Stimulated activated CD4-positive, alpha-beta T cell treated with anti-CD3 and anti-CD28 coated beads, TNF-alpha, amount 100 ng/mL, for 4 hours (primary cell): ENCODE measurements around the gene ARHGEF26.

Source experiments
- DNase-seq, 3 experiments: peaks; one replicate each; pipeline ENCODE4 v3.0.0-alpha.2; 2020; ENCODE audit warnings: low read depth in 3 of 3

ARHGEF26 gene

DNA sequence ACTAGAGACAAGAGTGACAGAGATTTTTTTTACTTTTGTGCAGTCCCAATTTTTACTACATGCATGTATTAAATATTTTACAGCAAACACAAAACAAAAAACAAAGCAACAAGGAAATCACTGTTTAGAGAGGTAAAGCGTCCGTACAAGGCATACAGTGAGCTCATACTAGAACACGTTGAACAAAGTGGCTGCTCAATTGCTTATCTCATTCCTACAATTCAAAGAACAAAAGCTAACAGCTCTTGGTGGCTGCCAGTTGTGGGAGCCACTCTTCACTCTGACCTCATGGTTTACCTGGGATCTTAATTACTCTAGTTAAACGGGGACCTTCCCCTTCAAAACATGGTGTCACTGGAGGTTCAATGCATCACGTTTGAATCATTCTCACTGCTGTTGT lies 7.6 kb upstream of the ARHGEF26 start:
- DNase-seq: no peak

DNA sequence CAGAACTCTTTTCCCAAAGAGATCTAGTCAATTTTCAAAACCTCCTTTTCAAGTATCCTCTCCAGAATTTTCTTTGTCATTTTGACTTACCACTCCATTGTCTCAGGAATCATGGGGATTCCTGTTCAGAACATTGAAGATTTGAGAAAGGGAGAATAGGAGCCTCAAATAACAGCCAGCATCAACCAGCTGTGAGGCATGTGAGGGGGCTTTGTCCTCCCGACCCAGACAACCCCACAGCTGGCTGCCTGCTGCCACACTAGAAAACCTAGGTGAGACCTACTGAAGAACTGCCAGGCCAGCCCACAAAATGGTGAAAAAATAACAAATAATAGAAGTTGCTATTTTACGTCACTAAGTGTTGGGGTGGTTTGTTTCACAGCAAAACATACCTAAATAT lies 5.9 kb upstream of the ARHGEF26 start:
- DNase-seq: no peak

DNA sequence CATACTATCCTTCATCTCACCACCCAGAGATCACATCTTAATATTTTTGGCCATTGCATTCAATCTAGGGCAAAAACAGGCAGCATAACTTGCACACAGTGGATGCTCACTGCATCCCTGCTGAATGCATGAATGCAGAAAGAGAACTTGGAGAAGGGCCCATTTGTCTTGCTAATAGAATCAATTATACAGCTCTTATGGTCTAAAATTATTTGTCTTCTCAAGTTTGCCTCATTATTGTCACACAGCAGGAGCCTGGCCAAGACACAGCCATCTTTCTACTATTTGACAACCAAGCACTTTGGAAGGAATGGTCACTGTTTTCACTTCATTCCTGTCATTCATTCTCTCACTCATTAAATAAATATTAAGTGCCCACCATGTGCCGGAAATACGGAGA lies 1.2 kb upstream of the ARHGEF26 start:
- no peak for DNase-seq

DNA sequence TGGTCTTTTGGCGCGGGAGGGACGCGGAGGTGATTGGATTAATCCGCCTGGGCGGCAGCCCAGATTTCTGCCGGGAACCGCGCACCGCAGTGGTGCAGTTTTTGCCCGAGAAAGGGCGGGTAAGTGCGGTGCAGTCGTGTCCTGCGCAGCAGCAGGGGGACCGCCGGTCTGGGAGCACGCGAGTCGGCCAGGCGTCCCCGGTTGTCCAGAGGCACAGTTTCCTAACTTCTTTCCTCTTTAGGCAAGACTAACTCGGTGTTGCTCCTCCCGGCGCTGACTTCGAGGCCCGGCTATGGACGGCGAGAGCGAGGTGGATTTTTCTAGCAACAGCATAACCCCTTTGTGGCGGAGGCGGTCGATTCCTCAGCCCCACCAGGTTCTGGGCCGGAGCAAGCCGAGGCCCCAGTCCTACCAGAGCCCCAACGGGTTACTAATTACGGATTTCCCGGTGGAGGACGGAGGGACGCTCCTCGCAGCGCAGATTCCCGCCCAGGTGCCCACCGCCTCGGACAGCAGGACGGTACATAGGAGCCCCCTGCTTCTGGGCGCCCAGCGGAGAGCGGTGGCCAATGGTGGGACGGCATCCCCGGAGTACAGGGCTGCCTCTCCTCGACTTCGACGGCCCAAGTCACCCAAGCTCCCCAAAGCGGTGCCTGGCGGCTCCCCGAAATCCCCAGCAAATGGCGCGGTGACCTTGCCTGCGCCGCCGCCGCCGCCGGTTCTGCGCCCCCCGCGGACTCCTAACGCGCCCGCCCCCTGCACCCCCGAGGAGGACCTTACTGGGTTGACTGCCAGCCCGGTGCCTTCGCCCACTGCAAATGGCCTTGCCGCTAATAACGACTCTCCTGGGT lies 736 bp downstream of the ARHGEF26 start:
- DNase-seq: peak in 1 of 3 experiments; percentile 5

DNA sequence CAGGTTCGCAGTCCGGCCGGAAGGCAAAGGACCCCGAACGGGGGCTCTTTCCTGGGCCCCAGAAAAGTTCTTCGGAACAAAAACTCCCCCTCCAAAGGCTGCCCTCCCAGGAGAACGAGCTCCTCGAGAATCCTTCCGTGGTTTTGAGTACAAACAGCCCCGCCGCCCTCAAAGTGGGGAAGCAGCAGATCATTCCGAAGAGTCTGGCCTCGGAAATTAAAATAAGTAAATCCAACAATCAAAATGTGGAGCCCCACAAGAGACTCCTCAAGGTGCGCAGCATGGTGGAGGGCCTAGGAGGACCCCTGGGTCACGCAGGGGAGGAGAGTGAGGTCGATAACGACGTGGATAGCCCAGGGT lies 1.3 kb downstream of the ARHGEF26 start:
- DNase-seq: no peak

DNA sequence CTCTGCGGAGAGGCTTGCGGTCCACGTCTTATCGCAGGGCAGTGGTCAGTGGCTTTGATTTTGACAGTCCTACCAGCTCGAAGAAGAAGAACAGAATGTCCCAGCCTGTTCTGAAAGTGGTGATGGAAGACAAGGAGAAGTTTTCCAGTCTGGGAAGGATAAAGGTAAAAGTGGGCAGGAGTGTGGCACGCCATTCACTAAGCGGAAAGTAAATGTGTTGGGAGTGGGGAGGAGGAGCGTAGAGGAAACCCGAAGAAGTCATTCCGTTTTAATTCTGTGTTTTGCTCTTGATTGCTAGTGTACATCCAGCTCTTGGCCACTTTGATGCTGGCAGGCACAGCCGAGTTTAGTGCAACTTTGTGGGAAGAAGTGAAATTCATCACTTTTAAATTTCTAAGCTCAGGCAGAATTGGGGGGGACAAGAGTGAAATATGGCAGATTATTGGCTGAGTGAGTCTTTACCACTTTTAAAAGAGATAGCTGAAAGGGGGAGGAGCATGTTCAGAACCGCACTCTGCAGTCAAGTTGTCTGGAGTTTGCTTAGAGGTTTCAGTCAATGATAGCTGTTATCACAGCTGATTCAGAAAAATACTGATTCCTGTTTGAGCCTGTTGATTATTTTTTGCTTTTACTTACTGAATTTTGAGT lies 1.8 kb downstream of the ARHGEF26 start:
- no peak for DNase-seq

DNA sequence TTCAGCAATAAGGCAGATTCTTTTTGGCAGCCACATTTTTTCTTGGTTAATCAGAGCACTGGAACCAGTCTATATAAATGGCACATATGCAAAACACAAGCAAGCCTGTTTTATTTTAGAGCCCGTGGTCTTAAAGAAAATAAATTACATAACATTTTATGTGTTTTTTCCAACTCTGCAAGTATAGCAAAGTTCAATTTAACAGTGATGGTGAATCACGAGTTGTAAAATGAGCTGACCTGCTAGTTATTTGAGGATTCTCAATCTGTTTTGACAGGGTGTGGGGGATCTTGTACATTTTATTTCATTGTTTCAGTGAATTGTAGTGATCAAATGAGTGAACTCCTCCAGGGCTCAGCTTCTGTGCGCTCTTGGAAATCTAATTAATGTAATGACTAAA lies 2.7 kb downstream of the ARHGEF26 start:
- DNase-seq: no peak

DNA sequence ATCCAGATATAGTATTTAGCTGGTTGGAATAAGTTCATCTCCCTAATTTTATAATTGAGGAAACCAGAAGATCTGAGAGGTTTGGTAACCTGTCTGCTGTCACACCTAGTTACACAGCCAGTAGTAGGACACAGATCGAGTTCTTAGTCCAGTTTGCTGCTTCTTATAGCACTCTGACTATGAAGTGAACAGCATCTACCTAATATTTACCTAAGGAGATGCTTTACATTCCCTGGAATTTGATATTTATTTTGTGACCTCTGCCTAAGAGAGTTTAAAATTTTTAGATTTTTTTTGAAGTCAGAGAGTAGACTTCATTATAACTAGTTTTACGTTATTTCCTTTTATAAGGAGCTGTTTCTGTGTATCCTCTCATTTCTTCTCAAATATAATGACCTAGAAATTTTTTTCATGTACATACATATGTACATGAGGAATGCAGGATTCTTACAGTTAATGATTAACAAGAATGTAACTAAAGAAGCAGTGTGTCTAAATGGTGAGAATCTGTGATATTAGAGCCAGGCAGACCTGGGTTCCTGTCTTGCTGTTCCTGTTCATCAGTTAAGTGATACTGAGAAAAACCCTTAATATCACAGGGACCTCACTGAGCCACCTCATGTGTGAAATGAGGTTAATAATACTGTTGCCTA lies 4.3 kb downstream of the ARHGEF26 start:
- no peak for DNase-seq

DNA sequence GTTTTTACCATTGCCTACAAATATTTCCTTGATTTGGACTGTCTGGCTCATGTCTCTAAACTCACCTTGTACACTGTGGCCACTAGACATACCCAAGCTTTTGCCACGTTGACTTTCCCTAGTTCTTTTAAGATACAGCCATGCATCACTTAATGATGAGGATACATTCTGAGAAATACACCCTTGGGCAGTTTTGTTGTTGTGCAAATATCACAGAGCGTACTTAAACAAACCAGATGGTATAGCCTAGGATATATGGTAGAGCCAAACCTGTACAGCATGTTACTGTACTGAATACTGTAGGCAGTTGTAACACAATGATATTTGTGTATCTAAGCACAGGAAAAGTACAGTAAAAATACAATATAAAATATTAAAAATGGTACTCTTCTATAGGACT lies 5.5 kb downstream of the ARHGEF26 start:
- no peak for DNase-seq

DNA sequence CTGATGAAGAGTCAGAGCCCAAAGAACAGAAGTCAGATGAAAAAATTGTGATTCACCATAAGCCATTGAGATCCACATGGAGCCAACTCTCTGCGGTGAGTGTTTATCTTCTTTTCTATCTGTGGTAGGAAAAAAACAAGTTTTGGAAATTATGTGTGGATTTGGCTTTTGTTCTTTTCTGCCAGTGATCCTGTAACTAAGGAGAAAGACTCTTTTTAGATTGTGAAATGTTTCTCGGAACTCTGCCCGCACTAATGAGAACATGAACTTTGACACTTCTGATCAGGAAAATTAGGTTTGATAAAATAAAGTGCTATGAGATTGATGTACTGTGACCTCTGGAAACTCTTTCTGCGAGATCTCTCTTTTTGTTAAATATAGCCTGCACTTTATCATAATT lies 8.4 kb downstream of the ARHGEF26 start:
- DNase-seq: no peak

DNA sequence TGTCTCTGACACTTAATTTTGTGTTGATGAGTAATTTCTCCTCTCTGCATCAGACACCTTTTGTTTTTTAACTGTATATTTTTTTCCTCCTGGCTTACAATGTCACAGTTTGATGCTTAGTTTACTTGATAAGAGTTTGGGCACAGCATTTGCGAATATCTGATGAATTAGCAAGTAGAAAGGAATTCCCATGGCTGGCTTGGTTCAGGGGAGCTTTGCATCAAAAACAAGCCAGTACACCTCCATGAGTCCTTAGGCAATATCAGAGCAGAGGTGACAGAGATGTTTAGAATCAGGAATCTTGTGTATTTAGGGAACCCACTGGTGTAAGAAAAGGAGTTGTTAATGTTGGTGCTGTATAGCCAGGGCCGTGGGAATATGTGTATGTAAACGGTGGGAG lies 9.3 kb downstream of the ARHGEF26 start:
- no peak for DNase-seq

DNA sequence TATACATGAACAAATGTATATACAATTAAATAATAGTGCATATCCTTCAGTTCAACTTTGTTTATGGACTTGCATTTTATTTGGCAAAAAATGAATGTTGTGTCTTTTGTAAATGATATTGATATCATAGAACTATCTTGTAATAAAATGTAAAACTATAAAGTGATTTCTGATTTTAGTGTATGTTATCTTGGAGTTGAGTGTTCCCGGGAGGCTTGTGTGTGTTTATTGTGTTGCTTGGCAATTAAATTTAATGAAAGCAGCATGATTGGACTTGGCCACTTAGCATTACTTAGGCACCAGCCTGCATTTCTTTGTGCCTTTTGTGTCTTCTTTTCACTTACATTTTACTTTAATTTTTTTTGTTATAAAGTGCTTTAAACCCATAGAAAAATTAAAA lies 10.6 kb downstream of the ARHGEF26 start:
- no peak for DNase-seq

DNA sequence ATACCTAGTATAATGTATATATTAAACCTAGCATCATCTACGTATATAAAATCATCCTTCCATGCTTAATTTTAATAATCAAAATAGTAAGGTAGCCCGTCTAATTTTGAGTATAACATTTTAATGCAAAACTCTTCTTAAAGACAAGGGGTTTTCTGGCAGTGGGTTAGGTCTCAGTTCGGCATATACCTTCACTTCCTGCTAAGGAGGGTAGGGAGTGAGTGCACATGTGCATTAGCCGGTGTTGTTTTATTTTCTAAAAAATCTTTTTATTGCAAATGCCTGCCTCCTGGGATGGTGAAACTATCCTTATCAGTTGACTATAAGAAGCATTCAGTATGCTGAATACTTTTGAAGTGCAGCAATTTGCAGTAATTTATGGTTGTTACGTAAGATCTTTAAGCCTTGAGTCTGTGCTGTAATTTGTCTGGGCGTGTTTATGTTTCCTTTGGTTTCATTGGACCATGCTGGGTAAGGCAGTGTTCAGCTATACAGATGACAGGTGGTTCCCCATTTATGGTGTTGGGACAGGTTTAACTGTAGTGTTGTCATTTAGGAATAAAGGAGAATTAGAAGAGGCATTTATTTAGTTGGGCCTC lies 11.7 kb downstream of the ARHGEF26 start:
- no peak for DNase-seq

DNA sequence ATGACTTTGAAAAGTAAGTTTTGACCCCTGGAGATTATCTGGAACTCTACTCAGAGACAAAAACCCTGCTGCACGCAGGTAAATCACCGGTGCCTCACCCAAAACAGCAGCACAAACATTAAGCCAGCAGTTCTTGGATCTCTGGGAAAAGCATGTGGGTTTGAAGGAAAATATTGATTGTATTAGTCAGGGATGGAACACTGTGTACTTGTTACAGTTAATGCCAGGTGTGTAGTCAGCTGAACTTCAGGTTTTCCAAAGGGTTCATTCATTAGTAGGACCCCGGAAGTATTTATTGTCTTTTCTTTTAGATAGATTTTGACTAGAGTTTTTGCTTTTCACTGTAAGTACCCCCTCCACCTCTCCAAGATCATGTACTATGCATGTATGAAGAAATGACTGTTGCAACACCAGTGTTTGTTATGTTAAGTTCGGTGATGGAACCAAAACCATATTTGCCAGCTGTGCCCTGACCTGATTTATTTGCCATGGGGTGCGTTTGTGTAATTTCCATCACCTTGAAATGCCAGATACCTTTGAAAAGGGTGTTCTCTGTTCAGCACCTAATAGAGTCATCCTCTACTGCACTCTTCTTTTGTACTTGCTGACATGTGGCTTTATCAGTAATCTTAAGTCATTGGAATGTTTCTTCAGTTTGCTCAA lies 14.5 kb downstream of the ARHGEF26 start:
- DNase-seq: no peak

DNA sequence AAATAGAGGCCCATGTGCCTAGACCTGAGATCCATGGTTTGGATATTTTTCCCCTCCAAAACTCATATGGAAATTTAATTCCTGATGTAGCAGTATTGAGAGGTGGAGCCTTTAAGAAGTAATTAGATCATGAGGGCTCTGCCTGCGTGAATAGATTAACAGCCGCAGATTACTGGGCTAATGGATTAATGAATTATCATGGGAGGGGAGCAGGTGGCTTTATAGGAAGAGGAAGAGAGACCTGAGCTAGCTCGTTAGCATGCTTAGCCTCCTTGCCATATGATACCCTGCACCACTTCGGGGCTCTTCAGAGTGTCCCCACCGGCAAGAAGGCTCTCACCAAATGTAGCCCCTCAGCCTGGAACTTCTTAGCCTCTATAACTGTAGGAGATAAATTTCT lies 15.8 kb downstream of the ARHGEF26 start:
- no peak for DNase-seq

DNA sequence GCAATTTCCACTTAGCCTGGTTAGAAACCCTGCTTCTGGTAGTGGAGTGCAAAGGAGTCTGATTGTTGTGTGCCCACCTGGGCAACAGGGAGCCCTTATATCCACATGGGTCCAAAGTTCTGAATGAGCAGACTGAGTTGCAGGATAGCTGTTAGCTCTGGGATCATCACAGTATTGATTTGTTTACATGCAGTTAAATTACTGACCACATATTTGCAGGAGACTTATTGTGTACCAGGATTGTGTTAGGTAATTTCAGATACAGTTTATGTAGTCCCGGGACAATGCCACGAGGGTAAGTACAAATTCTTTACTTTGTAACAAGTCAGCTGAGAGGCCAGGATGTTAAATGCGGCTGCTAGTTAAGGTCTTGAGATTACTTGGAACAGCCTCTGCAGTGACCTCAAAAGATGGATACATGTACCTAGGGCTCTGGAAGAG lies 18.8 kb downstream of the ARHGEF26 start:
- DNase-seq: no peak

DNA sequence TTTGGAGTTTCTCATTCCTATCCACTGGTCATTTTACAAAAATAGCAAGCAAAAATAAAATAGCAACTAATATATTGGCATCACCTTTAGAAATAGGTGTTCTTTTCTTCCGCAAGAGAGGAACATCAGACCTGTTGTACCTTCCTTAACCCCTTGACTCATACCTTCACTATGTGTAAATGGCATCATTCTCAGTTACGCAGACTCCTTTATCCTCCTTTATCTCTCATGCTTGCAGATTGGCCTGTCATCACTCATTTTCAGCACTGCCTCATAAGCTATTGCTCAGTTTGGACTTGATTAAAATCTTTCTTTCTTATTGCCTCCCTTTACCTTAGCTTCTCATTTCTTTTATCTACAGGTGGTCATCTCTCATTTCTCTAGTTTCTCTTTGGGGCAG lies 21.4 kb downstream of the ARHGEF26 start:
- no peak for DNase-seq

DNA sequence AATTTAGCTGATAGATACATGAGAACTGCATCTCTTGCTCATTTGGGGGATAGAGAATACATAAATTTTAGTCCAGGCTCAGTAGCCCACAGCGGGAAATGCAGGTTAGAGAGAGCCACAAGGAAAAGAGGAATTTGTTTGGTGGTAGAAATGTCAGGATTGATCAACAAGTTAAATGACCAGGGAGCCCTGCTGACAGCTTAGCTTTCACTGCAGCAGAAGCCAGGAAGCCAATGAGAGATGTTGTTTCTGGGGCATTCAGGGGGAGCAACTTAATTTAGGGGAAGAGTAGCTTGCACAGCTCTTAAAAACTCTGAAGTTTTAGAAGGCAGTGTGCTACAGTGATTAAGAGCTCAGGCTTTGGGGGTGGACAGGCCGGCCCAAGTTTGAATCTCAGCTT lies 22.7 kb downstream of the ARHGEF26 start:
- DNase-seq: no peak

DNA sequence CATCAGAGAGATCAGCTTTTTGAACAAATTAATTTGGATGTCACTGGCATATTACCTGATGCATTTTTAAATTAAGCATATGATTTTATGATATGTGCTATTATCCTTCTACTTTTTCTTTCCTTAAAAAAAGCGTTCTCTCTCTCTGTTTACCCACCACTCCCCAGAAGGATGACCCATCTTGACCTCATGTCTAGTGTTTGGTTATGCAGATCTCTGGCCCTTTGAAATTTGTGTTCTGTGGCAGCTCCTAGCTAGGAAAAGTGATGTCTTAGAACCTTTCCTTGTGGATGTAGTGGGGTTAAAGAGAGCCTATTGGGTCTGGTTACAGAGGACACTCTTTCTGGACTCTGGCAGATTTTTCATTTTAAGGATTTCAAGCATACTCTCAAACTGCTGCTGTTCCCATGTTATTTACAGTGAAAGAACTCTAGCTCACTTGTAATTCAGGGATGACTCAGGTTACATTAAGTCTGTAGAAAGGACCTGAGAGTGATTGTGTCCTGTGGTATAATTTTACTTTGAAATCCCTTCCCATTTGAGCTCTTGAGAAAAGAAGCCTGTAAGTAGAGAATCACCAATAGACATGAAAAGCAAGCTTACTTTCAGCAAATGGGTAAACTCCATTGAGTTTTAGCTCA lies 23.8 kb downstream of the ARHGEF26 start:
- no peak for DNase-seq

DNA sequence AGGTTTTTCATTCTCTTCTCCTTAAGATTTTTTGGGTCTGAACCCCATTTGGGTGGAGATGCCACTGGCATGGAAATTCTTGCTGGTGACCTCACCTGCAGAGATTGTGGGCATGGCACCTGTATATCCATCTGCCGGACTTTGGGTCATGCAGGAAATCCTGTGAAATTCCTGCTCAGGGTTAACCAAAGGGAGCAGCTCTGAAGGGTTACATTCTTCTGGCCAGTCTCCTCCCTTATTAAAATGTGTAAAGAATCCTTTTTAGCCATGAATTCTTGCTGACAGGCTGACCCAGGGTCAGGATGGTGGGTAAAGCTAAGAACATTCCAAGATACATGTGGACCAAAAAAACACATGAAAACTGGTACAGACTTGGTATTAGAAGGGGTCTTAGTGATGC lies 27.4 kb downstream of the ARHGEF26 start:
- no peak for DNase-seq

DNA sequence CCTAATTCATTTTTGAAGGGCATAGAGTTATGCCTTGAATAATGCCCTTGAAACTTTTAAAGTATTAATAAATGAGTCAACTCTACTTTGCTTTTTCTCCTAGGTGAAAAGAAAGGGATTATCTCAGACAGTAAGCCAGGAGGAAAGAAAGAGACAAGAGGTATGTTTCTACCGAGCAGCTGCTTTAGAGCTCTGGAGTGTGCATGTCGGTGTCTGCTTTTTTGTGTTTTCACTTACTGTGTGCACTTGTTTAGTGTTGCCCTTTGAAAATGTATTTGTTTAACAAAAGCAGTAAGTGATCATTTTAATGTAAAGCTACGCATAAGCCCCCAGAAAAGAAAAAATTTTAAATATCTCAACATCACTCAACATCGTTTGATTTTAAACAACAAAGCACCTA lies 28.1 kb downstream of the ARHGEF26 start:
- DNase-seq: no peak

DNA sequence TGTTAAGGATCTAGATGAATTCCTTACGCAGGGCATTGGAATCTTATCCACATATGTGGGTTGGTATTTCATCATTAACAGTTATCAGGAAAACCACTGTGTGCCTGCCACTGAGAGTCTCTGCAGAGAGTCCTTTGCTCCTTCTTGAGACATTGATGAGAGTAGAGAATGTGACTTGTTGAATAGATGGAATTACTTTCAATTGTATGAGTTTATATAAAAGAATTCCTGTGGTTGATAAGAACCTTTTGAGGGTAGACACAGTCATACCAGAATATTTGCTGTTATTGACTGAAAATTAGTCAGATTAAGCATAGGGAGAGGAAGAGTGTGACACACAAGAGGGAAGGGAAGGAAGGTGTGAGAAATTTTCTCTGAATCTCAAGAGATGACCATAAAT lies 30.8 kb downstream of the ARHGEF26 start:
- DNase-seq: no peak
